AG10803 (cell line): ENCODE data around the gene RUBCNL.
"Not testable (repeated sequence)": the region's sequence is repeated elsewhere in the genome, so short reads cannot be mapped to it uniquely, and the experiment has no call there.

ENCODE experiments used
- DNase-seq: peaks from one replicate; pipeline ENCODE4 v3.0.0; 2010; ENCODE audit warnings: low read depth
- H3K4me3 ChIP-seq: 2 replicates; pipeline ENCODE4 v1.5.1; 2011; ENCODE audit warnings: mild to moderate bottlenecking, low read length, control low read depth
- TF ChIP-seq, protein P1 (sequence below): conservative IDR thresholded peaks from 2 replicates; pipeline ENCODE4 v1.5.1; 2011; ENCODE audit warnings: mild to moderate bottlenecking, low read length, control low read depth, inconsistent platforms

Gene RUBCNL, protein sequence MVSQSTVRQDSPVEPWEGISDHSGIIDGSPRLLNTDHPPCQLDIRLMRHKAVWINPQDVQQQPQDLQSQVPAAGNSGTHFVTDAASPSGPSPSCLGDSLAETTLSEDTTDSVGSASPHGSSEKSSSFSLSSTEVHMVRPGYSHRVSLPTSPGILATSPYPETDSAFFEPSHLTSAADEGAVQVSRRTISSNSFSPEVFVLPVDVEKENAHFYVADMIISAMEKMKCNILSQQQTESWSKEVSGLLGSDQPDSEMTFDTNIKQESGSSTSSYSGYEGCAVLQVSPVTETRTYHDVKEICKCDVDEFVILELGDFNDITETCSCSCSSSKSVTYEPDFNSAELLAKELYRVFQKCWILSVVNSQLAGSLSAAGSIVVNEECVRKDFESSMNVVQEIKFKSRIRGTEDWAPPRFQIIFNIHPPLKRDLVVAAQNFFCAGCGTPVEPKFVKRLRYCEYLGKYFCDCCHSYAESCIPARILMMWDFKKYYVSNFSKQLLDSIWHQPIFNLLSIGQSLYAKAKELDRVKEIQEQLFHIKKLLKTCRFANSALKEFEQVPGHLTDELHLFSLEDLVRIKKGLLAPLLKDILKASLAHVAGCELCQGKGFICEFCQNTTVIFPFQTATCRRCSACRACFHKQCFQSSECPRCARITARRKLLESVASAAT

DNA sequence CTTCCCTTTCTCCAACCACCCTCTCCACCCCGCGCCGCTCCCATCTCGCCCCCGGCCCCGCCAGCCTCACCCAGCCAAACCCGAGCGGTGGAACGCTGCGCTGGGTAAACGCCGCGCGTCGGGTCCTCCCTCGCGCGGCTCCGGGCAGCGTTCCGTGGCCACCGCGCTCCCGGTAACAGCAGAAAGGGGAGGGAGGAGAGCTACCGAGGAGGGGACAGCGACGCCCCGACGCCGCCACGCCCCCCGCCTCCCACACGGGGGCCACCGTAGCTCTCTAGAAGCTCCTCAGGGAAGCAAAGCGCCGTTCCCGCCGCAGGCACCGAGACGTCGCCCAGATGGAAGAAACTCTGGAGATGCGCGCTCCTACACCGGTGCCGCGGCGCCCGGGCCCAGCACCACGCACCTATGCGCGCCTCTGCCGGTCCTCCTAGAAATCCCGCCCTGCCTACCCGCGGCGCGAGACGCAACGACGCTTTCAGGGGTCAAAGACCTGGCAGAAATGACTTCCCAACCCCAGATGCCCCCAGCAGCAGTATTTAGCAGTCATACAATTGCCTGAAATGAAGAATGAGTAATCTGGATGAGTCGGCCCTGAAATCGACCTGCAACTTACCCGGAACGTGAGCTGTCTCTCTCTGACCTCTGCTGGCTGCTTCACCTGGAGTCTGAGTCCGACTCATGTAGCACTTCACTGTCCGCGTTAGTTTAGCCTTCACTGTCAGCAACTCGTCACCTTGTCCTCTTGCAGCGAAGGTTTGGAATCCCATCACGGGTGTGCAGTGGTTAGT is at the start of gene RUBCNL:
RUBCNL (minus strand) TSS at position 189 of the 788 bp plus-strand sequence. CDS start 14,777 bp downstream, outside the sequence.
- DNase-seq = peak; percentile 31
- TF ChIP-seq, protein P1, sequence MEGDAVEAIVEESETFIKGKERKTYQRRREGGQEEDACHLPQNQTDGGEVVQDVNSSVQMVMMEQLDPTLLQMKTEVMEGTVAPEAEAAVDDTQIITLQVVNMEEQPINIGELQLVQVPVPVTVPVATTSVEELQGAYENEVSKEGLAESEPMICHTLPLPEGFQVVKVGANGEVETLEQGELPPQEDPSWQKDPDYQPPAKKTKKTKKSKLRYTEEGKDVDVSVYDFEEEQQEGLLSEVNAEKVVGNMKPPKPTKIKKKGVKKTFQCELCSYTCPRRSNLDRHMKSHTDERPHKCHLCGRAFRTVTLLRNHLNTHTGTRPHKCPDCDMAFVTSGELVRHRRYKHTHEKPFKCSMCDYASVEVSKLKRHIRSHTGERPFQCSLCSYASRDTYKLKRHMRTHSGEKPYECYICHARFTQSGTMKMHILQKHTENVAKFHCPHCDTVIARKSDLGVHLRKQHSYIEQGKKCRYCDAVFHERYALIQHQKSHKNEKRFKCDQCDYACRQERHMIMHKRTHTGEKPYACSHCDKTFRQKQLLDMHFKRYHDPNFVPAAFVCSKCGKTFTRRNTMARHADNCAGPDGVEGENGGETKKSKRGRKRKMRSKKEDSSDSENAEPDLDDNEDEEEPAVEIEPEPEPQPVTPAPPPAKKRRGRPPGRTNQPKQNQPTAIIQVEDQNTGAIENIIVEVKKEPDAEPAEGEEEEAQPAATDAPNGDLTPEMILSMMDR = no peak
- H3K4me3 ChIP-seq = peak within 1 kb of the TSS; percentile 58

- not testable (repeated sequence) for DNase-seq, H3K4me3 ChIP-seq
Measured at GRCh38 chr13:46429558-46429957, 42.5 kb upstream of the RUBCNL start.

DNA sequence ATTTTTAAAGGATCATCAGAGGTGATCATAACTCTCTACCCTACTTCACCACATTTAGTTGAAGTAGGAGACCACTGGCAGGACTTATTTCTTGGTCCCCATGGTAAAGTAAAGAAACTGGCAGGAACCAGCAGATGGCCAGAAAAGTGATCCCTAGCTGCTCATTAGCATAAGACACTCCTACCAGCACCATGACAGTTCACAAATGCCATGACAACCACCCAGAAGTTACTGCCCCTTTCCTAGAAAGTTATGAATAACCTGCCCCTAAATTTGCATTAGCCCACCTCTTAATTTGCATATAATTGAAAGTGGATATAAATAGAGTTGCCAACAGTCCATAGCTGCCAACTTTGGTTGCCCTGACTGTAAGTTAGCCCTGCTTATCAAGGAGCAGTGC is 18.4 kb upstream of the RUBCNL start:
- TF ChIP-seq, protein P1 = no peak
- DNase-seq = no peak
- H3K4me3 ChIP-seq = no peak overlapping the region

DNA sequence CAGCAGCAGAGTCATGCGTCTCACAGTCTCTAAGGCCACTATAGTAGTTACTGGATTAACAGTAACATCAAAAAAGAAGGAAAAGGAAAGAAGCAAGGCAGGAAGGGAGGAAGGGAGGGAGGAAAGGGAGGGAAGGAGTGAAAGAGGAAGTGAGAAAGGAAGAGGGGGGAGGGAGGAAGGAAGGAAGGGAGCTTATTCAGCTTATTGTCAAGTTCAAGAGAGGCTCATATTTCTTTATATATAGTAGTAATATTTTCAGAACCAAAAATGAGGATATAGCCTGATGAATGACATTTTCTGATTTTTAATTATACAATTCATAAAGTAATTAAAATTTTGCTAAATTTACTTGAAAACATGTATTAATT is 17.7 kb upstream of the RUBCNL start:
- DNase-seq = no peak
- TF ChIP-seq, protein P1 = no peak
- H3K4me3 ChIP-seq = no peak overlapping the region

GRCh38 chr13:46403851-46404732 is 17.0 kb upstream of the RUBCNL start:
- DNase-seq = peak; percentile 15
- no peak overlapping the region for H3K4me3 ChIP-seq
- TF ChIP-seq, protein P1 = no peak

- no peak for DNase-seq
- TF ChIP-seq, protein P1 = no peak
- no peak overlapping the region for H3K4me3 ChIP-seq
Measured at GRCh38 chr13:46402178-46402577, 15.1 kb upstream of the RUBCNL start.
